NCI-H1417 (cell line): ENCODE data around the gene LCE1F.

Experiments
- DNase-seq, 3 experiments: peaks; one replicate each; lab custom pipeline; 2025; lab: John Stamatoyannopoulos, UW

LCE1F gene, protein sequence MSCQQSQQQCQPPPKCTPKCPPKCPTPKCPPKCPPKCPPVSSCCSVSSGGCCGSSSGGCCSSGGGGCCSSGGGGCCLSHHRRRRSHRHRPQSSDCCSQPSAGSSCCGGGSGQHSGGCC

DNA sequence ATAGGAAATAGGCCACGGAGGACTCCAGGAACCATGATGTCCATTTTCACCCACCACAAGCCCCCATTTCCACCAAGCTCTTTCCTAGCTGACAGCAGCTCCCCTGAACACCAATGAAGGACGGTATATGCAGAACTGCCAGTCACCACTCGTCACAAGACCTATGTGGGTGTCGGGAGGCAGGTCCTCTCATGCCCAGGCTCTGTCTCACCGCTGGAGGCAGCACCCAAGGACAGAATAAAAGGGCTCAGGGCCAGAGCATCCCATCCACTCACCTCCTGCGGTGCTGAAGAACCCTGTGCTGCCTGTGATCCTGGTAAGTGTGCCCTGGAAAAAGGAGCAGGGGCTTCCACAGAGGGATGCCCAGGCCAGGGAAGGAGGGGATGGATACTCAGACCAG is at the start of gene LCE1F:
TSS of gene LCE1F (plus strand) at position 266 of the 400 bp plus-strand sequence. CDS start 1,232 bp downstream, outside the sequence.
- no peak for DNase-seq

DNA sequence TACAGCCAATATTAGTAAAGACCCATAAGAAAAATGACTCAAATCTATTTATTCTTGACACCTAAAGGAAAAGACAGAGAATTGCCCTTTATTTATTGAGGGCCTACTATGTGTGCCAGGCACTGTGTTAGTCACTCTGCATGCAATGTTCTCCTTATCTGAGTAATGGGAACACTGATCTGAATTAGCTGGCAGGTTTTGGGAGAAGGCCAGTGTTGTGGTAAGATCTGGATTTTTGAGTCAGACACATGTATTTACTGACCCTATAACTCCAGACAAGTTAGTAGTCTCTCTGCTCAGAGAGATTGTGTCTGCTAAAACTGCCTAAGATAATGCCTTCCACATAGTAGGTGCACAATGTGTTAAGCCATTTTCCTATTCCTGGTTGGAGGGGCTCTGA is 49.7 kb upstream of the LCE1F start:
- DNase-seq = no peak

DNA sequence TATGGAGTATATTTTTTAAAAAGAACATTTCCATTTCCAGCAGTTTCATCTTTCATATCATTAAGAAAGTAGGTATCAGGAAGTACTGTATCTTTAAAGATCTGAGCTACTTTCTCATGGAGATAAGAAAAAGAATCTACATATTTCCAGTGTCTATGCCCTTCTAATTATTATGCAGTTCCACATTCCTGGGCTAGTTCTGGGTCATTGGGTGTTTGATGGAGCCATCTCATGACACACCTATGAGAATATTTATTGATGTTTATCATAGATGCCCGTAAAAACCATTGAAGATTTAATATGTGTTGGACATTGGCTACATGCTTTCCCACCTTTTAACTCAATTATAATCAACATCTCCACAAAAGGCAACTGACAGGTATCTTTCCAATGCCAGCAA is 46.0 kb upstream of the LCE1F start:
- DNase-seq = no peak

DNA sequence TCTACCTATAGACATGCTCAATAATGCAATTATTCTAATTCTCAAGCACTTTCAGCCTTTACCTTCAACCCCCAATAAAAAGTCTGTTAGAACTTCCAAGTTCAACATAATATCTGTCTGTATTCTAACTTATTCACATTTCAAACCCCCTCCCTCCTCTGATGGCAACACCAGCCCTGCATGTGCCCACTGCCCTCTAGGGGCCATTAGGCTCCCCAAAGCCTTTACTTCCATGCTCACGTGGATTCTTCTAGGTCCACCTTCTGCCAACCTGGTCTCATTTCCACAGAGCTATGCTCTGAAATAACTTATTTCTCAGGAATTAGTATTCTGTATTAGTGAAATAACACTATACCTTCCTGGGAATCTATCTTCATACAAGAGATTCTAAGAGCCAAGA is 39.3 kb upstream of the LCE1F start:
- peak in 2 of 3 experiments; percentile 4 to 8 for DNase-seq

DNA sequence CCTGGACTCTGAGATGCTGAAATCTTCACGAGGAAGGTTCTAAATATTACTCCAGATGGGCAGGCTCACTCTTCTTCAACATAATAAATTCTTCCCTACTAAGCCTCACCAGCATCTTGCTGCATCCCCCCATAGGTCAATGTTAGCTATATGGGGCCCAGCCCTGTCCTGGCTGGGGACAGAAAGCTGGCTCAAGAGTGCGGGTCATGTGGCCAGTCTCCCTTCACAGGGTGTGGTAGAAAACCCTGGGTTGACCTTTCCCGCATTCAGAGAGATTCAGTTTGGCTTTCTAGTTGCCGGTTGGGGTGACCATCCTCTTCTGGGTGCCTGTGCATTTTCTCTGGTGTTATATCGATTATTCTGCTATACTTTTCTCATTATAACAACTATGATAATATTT is 36.9 kb upstream of the LCE1F start:
- DNase-seq = no peak

DNA sequence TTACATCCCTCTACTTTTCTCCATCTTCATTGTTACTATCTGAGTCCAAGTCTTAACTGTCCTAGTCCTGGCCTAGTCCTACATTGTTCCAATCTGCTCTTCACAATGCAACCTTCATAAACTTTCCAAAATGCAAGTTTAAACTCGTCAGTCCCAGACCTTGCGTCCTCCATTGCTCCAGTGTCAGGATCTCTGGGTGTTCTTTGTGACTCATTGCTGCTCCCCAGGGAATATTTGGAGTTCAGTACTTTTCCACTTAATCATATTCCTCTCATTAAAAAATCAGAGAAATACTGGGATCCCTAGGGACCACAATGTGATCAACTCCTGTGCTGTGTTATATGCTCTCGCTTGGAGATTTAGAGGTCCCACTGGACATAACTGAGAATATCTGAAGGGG is 35.1 kb upstream of the LCE1F start:
- DNase-seq = no peak

DNA sequence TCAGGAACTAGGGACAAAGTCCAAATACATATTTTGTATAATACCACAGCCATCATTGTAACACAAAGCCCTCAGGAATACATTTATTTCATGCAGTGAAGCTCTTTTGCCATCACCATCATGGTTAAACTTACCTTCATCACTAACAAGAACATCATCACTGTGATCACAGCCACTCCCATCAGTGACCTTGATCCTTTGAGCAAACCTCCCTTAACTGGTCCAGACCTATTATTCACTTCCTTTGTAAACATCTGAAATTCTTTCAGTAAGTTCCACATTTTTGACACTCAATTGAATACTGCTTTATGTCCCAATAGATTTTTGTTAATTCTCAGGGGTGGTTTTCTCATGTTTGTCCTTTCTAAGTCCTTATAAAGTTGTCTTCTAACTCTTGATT is 33.3 kb upstream of the LCE1F start:
- no peak for DNase-seq

DNA sequence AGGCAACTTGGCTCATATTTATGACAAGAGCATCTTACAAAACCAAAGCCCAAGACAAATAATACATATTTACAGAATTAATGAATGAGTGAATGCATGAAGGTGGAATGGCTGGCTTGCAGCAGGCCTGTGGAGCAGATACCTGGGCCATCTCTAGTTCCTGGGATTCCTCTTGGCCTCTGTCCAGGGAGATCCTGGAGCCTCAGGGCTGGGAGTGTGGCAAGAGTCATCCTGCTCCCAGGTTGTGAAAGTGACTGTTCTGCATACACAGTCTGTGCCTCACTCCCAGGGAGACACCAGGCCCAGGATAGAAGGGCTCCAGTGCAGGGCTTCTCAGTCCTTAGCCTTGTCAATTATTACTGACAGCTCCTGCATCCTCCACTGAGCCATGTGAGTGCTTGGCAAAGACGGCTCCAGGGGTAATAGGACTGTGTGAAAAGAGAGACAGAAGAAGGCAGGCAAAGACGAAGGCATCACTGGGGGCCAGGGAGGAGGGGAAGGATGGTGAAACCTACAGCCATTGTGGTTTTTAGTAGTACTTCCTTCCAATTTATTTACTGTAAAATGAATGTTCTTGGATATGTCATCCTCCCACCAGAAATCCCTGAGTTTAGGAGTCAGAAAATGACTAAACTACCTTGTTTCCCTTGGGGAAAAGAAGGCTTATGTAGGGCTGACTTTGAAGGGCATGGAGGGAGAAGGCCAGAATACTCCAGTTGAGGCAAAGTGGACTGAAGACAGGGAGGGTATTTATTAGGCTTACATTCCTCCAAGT is 31.4 kb upstream of the LCE1F start:
- DNase-seq = no peak

DNA sequence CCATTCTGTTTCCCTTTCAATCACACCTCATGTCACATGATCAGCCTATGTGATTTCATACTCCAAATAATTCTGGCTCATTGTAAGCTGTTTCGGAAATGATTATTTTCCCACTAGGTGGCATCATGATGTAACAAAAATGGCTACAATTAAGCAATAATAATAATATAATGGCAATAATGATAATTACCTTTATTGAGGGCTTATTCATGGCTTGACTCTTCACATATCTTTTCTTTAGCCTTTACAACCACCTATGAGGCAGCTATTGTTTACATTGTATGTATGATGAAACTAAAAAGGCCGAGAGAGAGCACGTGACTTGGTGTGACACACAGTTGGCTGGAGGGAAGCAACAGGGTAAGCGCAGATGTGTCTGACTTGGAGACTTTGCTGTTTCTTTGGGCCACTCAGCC is 29.6 kb upstream of the LCE1F start:
- peak in 2 of 3 experiments; percentile 64 to 84 for DNase-seq

DNA sequence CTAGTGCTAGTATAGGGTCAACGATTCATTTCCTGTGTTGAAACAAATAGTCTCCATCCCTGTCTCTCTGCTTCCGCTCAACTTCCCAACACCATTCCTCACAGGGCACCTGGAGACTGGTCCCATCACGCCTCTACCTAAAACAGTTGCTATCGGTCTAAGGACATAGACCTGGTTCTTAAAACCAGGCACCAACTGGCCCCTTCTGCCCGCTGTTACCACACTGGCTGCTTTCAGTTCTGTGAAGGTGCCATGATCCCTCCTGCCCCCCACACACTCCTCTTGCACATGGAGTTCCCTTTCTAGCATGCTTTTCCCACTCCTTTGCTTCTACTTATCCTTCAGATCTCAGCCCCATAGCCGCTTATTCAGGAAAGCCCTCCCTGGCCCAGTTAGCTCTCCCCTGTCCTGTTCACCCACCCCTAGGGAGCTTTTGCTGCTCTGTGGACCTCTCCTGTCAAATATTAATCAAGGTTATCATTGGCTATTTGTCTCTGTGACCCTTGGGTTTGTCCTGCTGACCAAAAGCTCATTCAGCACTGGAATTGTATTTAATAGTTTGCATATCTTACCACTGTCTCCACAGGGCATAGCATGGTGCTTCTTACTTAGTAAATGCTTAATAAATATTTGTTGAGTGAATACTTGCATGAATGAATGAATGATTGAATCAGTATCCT is 29.0 kb upstream of the LCE1F start:
- DNase-seq = no peak

DNA sequence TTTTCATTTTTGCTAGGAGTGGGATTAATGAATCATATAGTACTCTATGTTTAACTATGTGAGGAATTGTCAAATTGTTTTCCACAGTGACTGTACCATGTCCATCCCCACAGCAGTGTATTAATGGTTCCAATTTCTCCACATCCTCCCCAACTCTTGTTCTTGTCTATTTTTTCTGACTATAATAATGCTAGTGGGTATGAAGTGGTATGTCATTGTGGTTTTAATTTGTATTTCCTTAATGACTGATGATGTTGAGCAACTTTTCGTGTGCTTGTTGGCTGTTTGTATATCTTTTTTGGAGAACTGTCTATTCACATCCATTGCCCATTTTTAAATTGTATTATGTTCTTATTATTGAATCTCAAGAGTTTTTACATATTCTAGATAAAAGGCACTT is 27.1 kb upstream of the LCE1F start:
- no peak for DNase-seq

DNA sequence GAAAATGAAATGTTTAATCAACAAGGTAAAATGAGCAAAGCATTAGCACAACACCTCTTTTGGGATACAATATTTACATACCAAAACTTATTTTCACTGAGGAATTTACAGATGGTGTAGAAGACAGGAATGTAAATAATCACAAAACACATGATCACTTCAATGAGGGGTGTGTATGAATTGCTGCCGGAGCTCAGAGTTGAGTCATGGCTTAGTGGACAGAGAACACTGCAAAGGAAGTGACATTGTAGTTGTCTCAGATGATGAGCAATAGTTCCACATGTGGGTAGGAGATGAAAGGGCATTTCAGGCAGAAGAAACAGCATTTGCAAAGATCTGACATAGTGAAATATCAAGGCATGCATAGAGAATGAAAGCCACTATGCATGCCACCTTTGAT is 22.7 kb upstream of the LCE1F start:
- no peak for DNase-seq

DNA sequence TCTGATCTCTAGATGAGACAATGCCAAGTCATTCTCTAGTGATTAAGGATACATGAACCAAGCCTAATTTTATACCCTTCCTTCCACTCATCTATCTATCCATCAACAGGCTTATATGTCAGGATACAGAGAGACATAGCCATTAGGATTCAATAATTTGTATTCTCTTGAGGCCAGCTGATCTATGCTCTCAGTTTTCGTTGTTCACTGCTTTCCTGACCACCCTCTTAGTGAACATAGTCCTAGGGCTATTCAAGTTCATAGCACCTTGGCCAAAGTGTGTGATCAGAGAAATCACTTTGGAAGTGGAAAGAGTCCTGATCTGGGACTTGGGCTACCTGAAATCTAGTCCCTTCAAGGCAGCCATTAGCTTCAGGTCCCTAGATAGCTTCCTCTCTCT is 21.4 kb upstream of the LCE1F start:
- DNase-seq = no peak

DNA sequence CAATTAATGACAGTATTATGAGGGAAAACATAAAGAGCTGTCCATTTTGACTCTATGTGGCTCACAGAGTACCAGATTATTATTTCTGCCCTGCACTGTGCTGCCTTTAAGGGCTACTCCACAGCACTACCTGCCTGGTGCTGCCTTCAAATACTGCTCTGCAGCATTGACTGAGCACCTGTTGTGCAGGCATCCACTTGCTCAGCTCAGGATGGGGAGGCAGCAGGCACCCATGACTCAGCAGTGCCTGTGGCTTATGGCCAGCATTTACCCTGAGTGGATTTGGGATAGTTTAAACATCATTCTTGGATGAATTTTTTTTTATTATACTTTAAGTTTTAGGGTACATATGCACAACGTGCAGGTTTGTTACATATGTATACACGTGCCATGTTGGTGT is 18.1 kb upstream of the LCE1F start:
- DNase-seq = no peak

DNA sequence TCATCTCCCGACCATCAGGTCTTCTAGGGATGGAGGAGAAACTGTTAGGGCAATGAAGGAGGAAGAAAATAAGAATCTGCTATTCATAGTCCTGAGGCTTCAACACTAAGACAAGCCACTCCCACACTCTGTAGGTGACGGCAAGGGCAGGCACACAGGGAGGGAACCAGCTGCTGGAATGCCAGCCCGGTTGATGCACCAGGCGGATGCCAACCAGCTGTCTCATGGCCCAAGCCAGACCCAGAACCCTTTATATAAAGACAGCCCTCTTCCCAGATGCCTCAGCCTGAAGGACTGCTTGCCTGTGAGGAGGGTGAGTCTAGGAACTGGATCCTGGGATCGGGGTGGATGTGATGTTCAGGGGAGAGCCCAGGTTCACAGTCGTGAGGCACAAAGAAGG is 17.2 kb upstream of the LCE1F start, which contains the start of gene KPRP:
TSS of gene KPRP (plus strand) at position 279 of the 400 bp plus-strand sequence. CDS start 1,564 bp downstream, outside the sequence.
- DNase-seq = no peak

DNA sequence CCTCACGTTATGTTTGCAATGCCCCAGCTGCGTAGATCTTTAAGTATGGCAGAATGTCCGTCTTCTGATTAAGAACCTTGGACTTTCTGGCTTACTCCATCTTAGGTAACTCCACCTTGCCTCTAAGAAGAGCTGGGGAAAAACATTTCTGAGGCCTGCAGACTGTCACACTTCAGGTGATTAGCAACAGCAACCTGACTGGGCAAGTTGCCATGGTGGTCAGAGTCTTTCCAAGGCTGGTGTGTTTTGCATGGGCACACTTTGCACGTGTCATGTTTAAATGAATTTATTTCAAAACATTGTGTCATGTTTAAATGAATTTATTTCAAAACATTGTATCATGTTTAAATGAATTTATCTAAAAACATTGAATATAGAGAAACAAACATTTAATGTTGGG is 16.3 kb upstream of the LCE1F start:
- DNase-seq = no peak

DNA sequence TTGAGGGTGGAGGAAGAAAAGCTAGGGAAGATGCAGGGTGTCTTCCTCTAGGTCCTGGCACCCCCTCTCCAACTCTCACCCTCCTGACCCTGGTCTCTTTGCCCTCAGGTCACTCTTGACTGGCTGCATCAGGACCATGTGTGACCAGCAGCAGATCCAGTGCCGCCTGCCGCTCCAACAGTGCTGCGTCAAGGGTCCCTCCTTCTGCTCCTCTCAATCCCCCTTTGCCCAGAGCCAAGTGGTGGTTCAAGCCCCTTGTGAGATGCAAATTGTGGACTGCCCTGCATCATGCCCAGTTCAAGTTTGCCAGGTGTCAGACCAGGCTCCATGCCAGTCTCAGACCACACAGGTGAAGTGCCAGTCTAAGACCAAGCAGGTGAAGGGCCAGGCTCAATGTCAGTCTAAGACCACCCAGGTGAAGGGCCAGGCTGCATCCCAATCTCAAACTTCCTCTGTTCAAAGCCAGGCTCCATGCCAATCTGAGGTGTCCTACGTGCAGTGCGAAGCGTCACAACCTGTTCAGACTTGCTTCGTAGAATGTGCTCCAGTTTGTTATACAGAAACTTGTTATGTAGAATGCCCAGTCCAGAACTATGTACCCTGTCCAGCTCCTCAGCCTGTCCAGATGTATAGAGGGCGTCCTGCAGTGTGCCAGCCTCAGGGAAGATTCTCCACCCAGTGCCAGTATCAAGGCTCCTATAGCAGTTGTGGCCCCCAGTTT is 15.3 kb upstream of the LCE1F start:
- no peak for DNase-seq

DNA sequence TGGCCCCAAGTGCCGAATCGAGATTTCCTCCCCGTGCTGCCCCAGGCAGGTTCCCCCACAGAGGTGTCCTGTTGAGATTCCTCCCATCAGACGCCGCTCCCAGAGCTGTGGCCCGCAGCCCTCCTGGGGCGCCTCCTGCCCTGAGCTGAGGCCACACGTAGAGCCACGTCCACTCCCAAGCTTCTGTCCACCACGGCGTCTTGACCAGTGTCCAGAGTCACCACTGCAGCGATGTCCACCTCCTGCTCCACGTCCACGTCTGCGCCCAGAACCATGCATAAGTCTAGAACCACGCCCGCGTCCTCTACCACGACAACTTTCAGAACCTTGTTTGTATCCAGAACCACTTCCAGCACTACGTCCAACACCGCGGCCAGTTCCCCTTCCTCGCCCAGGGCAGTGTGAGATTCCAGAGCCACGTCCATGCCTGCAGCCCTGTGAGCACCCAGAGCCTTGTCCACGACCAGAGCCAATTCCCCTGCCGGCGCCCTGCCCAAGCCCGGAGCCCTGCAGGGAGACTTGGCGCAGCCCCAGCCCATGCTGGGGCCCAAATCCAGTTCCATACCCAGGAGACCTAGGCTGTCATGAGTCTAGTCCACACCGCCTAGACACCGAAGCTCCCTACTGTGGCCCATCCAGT is 14.3 kb upstream of the LCE1F start:
- no peak for DNase-seq

DNA sequence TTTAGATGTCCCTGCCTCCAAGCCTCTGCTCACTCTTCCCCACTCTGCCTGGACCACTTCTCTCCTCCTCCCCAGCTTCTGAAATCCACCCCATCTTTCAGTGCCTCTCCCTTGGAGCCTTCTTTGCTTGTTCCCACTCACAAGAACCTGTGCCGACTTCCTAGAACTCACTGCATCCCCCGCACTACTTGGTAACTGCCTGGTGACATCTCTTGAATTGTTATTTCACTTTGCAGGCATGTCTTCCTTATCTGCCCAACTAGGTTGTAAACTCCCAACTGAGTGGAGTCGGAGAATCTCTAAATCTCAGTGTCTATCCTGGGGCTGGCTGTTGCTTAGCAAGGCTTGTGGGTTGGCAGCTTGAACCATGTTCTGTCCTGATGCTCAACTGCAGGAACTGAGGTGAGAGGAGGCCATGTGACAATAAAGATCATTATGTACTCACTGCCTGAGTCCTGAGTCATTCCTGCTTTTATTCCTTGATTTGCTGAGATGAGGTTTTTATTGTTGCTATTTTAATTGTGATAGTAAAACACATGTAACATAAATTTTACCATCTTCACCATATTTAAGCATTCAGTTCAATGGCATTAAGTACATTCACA is 13.2 kb upstream of the LCE1F start:
- DNase-seq = no peak

DNA sequence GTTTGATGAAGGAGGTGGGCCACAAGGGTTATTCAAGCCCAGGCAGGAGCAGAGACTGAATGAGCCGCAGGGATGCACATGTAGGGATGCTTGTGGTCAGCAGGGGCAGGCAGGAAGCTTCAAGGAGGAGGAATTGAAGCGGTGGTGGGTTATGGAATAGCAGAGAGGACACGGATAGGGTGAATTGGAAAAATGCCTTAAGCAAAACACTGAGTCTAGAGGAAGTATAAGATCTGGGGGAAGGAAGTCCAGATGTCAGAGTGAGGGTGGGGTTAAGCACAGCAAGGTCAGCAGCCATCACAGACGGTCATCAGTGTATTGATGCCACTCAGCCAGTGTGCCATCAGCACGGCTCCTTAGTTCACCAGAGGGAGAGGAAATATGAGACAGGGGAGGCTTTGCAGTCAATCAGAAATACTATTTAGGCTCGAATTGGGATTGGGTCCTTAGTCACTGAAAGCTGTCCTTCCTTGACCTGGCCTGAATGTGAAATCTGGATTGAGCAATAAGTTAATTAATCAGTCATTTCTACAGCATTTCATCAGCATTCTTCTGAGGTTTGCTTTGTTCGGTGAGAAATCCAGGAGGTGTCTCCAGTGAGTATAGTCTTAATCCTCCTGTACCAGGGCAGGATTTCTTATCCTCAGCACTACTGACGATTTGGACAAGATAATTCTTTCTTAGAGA is 6.0 kb upstream of the LCE1F start:
- DNase-seq = no peak

DNA sequence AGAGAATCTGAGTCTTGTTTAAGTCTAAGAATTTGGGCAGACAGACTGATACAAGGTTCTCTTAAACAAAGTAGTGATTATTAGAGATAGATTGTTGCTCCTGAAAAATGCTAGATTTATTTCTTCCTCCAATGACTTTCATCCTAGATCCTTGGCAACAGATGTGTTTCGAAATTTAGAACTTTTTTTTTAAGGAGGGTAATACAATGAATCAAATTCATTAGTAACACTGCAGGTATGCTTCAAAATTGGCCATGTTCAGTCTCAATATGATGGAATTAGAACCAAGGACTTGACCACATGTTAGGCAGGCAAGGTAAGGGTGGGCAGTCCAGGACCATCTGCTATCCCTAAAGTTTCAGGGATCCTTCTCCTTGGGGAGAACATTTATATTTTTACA is 4.5 kb upstream of the LCE1F start:
- DNase-seq = no peak
